SU-DHL-6 (cell line): Measurements from ENCODE around the gene DISP3.

Experiments used
- H2AFZ ChIP-seq: fragments of 200-600 bp; sonication (generic); 2 replicates; pipeline ENCODE4 v1.6.1; 2014; ENCODE audit warnings: low read depth, mild to moderate bottlenecking, moderate library complexity, mixed read lengths, antibody characterized with exemption, low read length; ENCODE audit not compliant: severe bottlenecking
- H3F3A ChIP-seq: fragments of 200-600 bp; shearing (Covaris generic); 2 replicates; pipeline ENCODE4 v1.6.0; 2016; ENCODE audit warnings: antibody characterized with exemption, mild to moderate bottlenecking; ENCODE audit not compliant: insufficient read depth
- H3K27ac ChIP-seq: fragments of 200-600 bp; sonication (generic); 2 replicates; pipeline ENCODE4 v1.5.1; 2016; ENCODE audit warnings: low read depth, mild to moderate bottlenecking, low read length, moderate library complexity, mixed read lengths
- H3K27me3 ChIP-seq: fragments of 200-600 bp; sonication (generic), shearing (Covaris generic); 2 replicates; pipeline ENCODE4 v1.6.0; 2014; ENCODE audit warnings: mild to moderate bottlenecking, low read length
- H3K36me3 ChIP-seq: fragments of 200-600 bp; sonication (generic); 2 replicates; pipeline ENCODE4 v1.6.1; 2014; ENCODE audit warnings: mild to moderate bottlenecking, low read length, mixed read lengths
- H3K4me2 ChIP-seq: fragments of 300-600, 200-600 bp; shearing (Covaris generic), sonication (generic); 2 replicates; pipeline ENCODE4 v1.6.0; 2014; ENCODE audit warnings: low read length, low read depth, mild to moderate bottlenecking; ENCODE audit not compliant: poor library complexity, severe bottlenecking
- H3K4me3 ChIP-seq: fragments of 200-600 bp; sonication (generic); 2 replicates; pipeline ENCODE4 v1.5.1; 2014; ENCODE audit warnings: antibody characterized with exemption, low read length, mild to moderate bottlenecking, mixed read lengths; ENCODE audit not compliant: insufficient read depth, poor library complexity, severe bottlenecking
- H3K79me2 ChIP-seq: fragments of 200-600 bp; sonication (generic); 2 replicates; pipeline ENCODE4 v1.6.1; 2014; ENCODE audit warnings: mild to moderate bottlenecking, low read length, moderate library complexity; ENCODE audit not compliant: insufficient read depth
- H3K9ac ChIP-seq: fragments of 200-600 bp; sonication (generic); 2 replicates; pipeline ENCODE4 v1.7.0; 2014; ENCODE audit warnings: mild to moderate bottlenecking, low read length
- H3K9me2 ChIP-seq: fragments of 200-600 bp; sonication (generic); replicated peaks from 2 replicates; pipeline ENCODE4 v1.6.1; 2014; ENCODE audit warnings: low read length; ENCODE audit not compliant: insufficient read depth
- H3K9me3 ChIP-seq: fragments of 200-600 bp; sonication (generic); 2 replicates; pipeline ENCODE4 v1.6.1; 2014; ENCODE audit warnings: low read length, mixed read lengths; ENCODE audit not compliant: insufficient read depth
- H4K20me1 ChIP-seq: fragments of 200-600 bp; sonication (generic); 2 replicates; pipeline ENCODE4 v1.6.1; 2014; ENCODE audit warnings: low read depth, mild to moderate bottlenecking, antibody characterized with exemption, low read length, moderate library complexity, mixed read lengths
- EZH2phosphoT487 ChIP-seq: fragments of 200-600 bp; sonication (generic), shearing (Covaris generic); conservative IDR thresholded peaks from 2 replicates; pipeline ENCODE4 v1.6.1; 2018; ENCODE audit warnings: mild to moderate bottlenecking, antibody characterized with exemption, low read length, moderate library complexity, mixed read lengths
- TF ChIP-seq, protein P1 (sequence below): fragments of 200-600 bp; sonication (generic); IDR thresholded peaks from one replicate; pipeline ENCODE4 v1.5.1; 2017; ENCODE audit warnings: antibody characterized with exemption, mild to moderate bottlenecking, low read length, moderate library complexity; ENCODE audit not compliant: insufficient read depth, poor library complexity, severe bottlenecking

DISP3 gene

DNA sequence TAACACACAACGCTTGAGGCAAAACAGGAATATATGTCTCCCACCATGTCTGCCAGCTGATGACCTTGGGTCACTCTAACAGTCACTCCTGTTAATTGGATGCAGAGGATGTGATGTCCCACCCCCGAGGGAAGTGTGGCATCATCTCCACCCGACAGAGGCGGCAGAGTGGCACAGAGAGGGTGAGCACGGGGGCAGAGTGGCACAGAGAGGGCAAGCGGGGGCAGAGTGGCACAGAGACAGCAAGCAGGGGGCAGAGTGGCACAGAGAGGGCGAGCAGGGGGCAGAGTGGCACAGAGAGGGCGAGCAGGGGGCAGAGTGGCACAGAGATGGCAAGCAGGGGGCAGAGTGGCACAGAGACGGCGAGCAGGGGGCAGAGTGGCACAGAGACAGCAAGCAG is 44.3 kb downstream of the DISP3 start:
- no peak overlapping the region for H3K4me2 ChIP-seq
- H3K36me3 ChIP-seq, result no peaks in the 10 kb centered on the region
- no peaks in the 10 kb centered on the region for H4K20me1 ChIP-seq
- no peak overlapping the region for H3K4me3 ChIP-seq
- H3K9me2 ChIP-seq, result no peaks in the 10 kb centered on the region
- TF ChIP-seq, protein P1, sequence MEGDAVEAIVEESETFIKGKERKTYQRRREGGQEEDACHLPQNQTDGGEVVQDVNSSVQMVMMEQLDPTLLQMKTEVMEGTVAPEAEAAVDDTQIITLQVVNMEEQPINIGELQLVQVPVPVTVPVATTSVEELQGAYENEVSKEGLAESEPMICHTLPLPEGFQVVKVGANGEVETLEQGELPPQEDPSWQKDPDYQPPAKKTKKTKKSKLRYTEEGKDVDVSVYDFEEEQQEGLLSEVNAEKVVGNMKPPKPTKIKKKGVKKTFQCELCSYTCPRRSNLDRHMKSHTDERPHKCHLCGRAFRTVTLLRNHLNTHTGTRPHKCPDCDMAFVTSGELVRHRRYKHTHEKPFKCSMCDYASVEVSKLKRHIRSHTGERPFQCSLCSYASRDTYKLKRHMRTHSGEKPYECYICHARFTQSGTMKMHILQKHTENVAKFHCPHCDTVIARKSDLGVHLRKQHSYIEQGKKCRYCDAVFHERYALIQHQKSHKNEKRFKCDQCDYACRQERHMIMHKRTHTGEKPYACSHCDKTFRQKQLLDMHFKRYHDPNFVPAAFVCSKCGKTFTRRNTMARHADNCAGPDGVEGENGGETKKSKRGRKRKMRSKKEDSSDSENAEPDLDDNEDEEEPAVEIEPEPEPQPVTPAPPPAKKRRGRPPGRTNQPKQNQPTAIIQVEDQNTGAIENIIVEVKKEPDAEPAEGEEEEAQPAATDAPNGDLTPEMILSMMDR, result no peak
- TF ChIP-seq EZH2phosphoT487, result no peak
- no peak overlapping the region for H3K9ac ChIP-seq
- no peak overlapping the region for H3K27ac ChIP-seq
- H3K9me3 ChIP-seq, result no peaks in the 10 kb centered on the region
- no peak overlapping the region for H2AFZ ChIP-seq
- H3K27me3 ChIP-seq, result no peaks in the 10 kb centered on the region
- H3F3A ChIP-seq, result no peaks in the 10 kb centered on the region
- no peaks in the 10 kb centered on the region for H3K79me2 ChIP-seq

DNA sequence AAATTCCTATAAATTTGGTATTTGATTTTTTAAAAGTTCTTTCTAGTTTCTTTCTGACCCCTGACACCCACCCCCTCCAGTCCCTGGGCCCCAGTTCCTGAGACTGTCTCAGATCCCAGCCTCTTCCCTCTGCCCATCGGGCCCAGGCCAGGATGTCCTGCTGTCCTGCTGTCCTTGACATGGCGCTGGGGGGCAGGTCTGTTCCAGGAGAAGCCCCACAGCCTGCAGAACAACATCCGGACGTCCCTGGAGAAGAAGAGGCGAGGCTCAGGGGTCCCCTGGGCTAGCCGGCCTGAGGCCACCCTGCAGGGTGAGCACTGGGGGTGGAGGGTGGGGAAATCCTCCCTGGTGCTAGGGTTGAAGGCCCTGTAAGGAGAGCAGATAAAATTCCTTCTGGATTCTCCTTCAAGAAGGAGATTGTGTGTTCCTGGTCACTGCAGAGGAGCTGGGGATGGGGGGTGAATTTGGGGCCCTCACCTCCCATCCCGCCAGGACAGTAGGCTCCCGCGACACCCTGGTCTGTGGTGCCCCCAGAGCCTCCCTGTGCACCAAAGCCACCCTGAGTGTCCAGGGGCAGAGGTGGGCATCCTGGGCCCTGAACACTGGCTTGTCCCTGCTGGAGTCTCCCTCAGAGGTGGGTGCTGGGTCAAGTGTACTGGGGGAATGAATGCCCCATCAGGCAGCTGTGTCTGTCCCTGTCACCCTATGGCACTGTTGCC is 45.0 kb downstream of the DISP3 start:
- Histone ChIP-seq H3K36me3 (no peaks in the 10 kb centered on the region), H3K79me2 (no peaks in the 10 kb centered on the region)

DNA sequence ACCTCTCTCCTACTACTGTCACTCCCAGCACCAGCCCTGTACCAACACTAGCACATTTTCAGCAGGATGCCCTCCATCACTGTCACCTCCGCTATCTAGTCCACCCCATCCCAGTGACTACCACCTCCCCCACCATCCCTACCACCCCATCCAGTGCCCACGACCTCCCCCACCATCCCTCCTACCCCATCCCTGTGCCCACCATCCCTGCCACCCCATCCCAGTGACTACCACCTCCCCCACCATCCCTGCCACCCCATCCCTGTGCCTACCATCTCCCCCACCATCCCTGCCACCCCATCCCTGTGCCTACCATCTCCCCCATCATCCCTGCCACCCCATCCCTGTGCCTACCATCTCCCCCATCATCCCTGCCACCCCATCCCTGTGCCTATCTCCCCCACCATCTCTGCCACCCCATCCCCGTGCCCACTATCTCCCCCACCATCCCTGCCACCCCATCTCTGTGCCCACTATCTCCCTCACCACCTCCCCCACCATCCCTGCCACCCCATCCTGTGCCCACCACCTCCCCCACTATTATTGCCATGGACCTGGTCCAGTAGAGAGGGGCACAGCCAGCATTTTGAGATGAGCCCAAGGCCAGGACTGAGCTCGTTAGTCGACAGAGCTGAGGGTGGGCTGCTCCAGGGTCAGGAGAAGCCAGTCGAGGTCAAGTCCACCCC is 45.7 kb downstream of the DISP3 start:
- TF ChIP-seq, protein P1, result no peak
- TF ChIP-seq EZH2phosphoT487, result no peak
- H3K79me2 ChIP-seq, result no peaks in the 10 kb centered on the region
- H3K9ac ChIP-seq, result no peak overlapping the region
- no peaks in the 10 kb centered on the region for H3K9me2 ChIP-seq
- H3K27ac ChIP-seq, result no peak overlapping the region
- no peak overlapping the region for H3K4me3 ChIP-seq
- no peaks in the 10 kb centered on the region for H3F3A ChIP-seq
- H2AFZ ChIP-seq, result no peak overlapping the region
- no peaks in the 10 kb centered on the region for H3K36me3 ChIP-seq
- no peaks in the 10 kb centered on the region for H3K9me3 ChIP-seq
- no peaks in the 10 kb centered on the region for H3K27me3 ChIP-seq
- H3K4me2 ChIP-seq, result no peak overlapping the region
- no peaks in the 10 kb centered on the region for H4K20me1 ChIP-seq

More for the DNA sequence above, 45.0 kb downstream of the DISP3 start:
- no peak overlapping the region for H3K27ac ChIP-seq
- H3K9me3 ChIP-seq, result no peaks in the 10 kb centered on the region
- H3K4me3 ChIP-seq, result no peak overlapping the region
- H3F3A ChIP-seq, result no peaks in the 10 kb centered on the region
- no peaks in the 10 kb centered on the region for H4K20me1 ChIP-seq
- no peaks in the 10 kb centered on the region for H3K9me2 ChIP-seq
- no peak overlapping the region for H3K9ac ChIP-seq
- H3K4me2 ChIP-seq, result no peak overlapping the region
- no peak overlapping the region for H2AFZ ChIP-seq
- no peaks in the 10 kb centered on the region for H3K27me3 ChIP-seq
- TF ChIP-seq, protein P1, result no peak
- TF ChIP-seq EZH2phosphoT487, result no peak
